Measurements from ENCODE around the gene GABRR1.

- no peak for TF ChIP-seq CTCF (IDR thresholded peaks at IDR 0.05)
- TF ChIP-seq POLR2A (IDR thresholded peaks at IDR 0.05), result no peak
Observed at GRCh38 chr6:89190741-89191140, 26.4 kb downstream of the GABRR1 start.

All from breast epithelium (tissue), 3 donors.